GM23338 (cell line): ENCODE measurements around the gene RNF223. TPM values are rescaled to one million over a fixed set of nuclear protein-coding genes. Genes with fewer than 3 reads are reported as not detected.

ENCODE experiments used
- ATAC-seq: fragments of 200-7000 bp; cut with Tn5 transposase; 3 replicates; pipeline ENCODE4 v1.9.1; 2020
- DNase-seq: peaks from one replicate; pipeline ENCODE4 v3.0.0-alpha.2; 2015; ENCODE audit warnings: low spot score
- H2AFZ ChIP-seq: fragments of 200-600 bp; sonication (generic); 2 replicates; pipeline ENCODE4 v1.8.0; 2016; ENCODE audit warnings: antibody characterized with exemption, mild to moderate bottlenecking, moderate library complexity
- H3F3A ChIP-seq: fragments of 200-600 bp; sonication (generic); replicated peaks from 2 replicates; pipeline ENCODE4 v1.8.0; 2017; ENCODE audit warnings: antibody characterized with exemption, mixed run types, low read depth
- H3K27ac ChIP-seq: fragments of 200-600 bp; sonication (generic); 2 replicates; pipeline ENCODE4 v1.6.1; 2016; ENCODE audit warnings: low read depth
- H3K27me3 ChIP-seq: fragments of 200-600 bp; sonication (generic); 2 replicates; pipeline ENCODE4 v1.8.0; 2016; ENCODE audit warnings: mild to moderate bottlenecking, mixed run types, moderate library complexity; ENCODE audit not compliant: insufficient read depth
- H3K36me3 ChIP-seq: fragments of 200-600 bp; sonication (generic); 2 replicates; pipeline ENCODE4 v1.8.0; 2016; ENCODE audit warnings: mild to moderate bottlenecking; ENCODE audit not compliant: insufficient read depth
- H3K4me1 ChIP-seq: fragments of 200-600 bp; sonication (generic); 2 replicates; pipeline ENCODE4 v1.8.0; 2016; ENCODE audit warnings: mild to moderate bottlenecking, moderate library complexity; ENCODE audit not compliant: insufficient read depth
- H3K4me2 ChIP-seq: fragments of 200-600 bp; sonication (generic); 2 replicates; pipeline ENCODE4 v1.7.1; 2017; ENCODE audit warnings: mixed run types
- H3K4me3 ChIP-seq: fragments of 200-600 bp; sonication (generic); 2 replicates; pipeline ENCODE4 v1.6.1; 2016; ENCODE audit warnings: mixed run types
- H3K79me2 ChIP-seq: fragments of 200-600 bp; sonication (generic); replicated peaks from 2 replicates; pipeline ENCODE4 v1.8.0; 2017; ENCODE audit warnings: mild to moderate bottlenecking; ENCODE audit not compliant: insufficient read depth
- H3K9me2 ChIP-seq: fragments of 200-600 bp; sonication (generic); 2 replicates; pipeline ENCODE4 v1.8.0; 2017; ENCODE audit not compliant: insufficient read depth
- H4K20me1 ChIP-seq: fragments of 200-600 bp; sonication (generic); replicated peaks from 2 replicates; pipeline ENCODE4 v1.8.0; 2017; ENCODE audit warnings: mild to moderate bottlenecking; ENCODE audit not compliant: insufficient read depth
- H3K27ac Mint-ChIP-seq: 2 replicates; pipeline ENCODE4 v1.8.0; 2020; ENCODE audit warnings: inconsistent platforms, mild to moderate bottlenecking, moderate library complexity, mixed read lengths
- H3K27me3 Mint-ChIP-seq: 3 replicates; pipeline ENCODE4 v1.8.0; 2022; ENCODE audit warnings: low read depth, mild to moderate bottlenecking, moderate library complexity, mixed read lengths, inconsistent platforms; ENCODE audit not compliant: insufficient read depth, poor library complexity
- H3K36me3 Mint-ChIP-seq: 3 replicates; pipeline ENCODE4 v1.8.0; 2021; ENCODE audit warnings: low read depth, mild to moderate bottlenecking, inconsistent platforms, moderate library complexity, mixed read lengths
- H3K4me1 Mint-ChIP-seq: 3 replicates; pipeline ENCODE4 v1.8.0; 2020; ENCODE audit warnings: mild to moderate bottlenecking, inconsistent platforms, mixed read lengths
- H3K4me3 Mint-ChIP-seq: 3 replicates; pipeline ENCODE4 v1.8.0; 2021; ENCODE audit warnings: moderate library complexity, mild to moderate bottlenecking, inconsistent platforms, mixed read lengths
- H3K9me3 Mint-ChIP-seq: 3 replicates; pipeline ENCODE4 v1.8.0; 2020; ENCODE audit warnings: moderate library complexity, mild to moderate bottlenecking, inconsistent platforms, mixed read lengths
- CREB1 ChIP-seq: fragments of 250-450 bp; sonication (Bioruptor Pico); IDR thresholded peaks from 2 replicates; pipeline ENCODE4 v1.5.0; 2020; ENCODE audit warnings: low read depth, mild to moderate bottlenecking, moderate library complexity
- EZH2 ChIP-seq: fragments of 200-600 bp; sonication (generic); IDR thresholded peaks from one replicate; pipeline ENCODE4 v1.8.0; 2017; ENCODE audit warnings: antibody characterized with exemption, mild to moderate bottlenecking, low read depth; ENCODE audit not compliant: unreplicated experiment
- EZH2phosphoT487 ChIP-seq: fragments of 200-600 bp; sonication (generic); IDR thresholded peaks from one replicate; pipeline ENCODE4 v1.8.1; 2018; ENCODE audit warnings: antibody characterized with exemption; ENCODE audit not compliant: unreplicated experiment
- JUNB ChIP-seq: IDR thresholded peaks from one replicate; pipeline ENCODE4 v1.6.1; 2016; ENCODE audit warnings: antibody characterized with exemption; ENCODE audit not compliant: unreplicated experiment
- NANOG ChIP-seq: IDR thresholded peaks from 2 replicates; pipeline ENCODE4 v1.6.1; 2016; ENCODE audit warnings: antibody characterized with exemption, borderline replicate concordance
- POLR2AphosphoS5 ChIP-seq: IDR thresholded peaks from 2 replicates; pipeline ENCODE4 v1.6.1; 2016; ENCODE audit warnings: antibody characterized with exemption, low read depth
- STAT1 ChIP-seq: IDR thresholded peaks from one replicate; pipeline ENCODE4 v1.6.1; 2016; ENCODE audit warnings: antibody characterized with exemption; ENCODE audit not compliant: unreplicated experiment
- ZNF114 ChIP-seq: fragments of 250-450 bp; sonication (Bioruptor Pico); IDR thresholded peaks from 2 replicates; pipeline ENCODE4 v1.5.0; 2020; ENCODE audit warnings: mild to moderate bottlenecking, moderate library complexity
- ZNF331 ChIP-seq: fragments of 250-450 bp; sonication (Bioruptor Pico); IDR thresholded peaks from 2 replicates; pipeline ENCODE4 v1.5.0; 2020; ENCODE audit warnings: low read depth, mild to moderate bottlenecking, moderate library complexity
- polyA plus RNA-seq: library from polyadenylated mRNA; unstranded; fragments of >200 nt; fragmentation: Nextera tagmentation; extraction: Ambion mirVana; gene quantifications from 2 replicates; pipeline ENCODE4 v1.2.1, GENCODE V29; 2016
- total RNA-seq: library from RNA; depleted of rRNA; stranded (reverse); fragments of >200 nt; shearing (Covaris generic); gene quantifications from 2 replicates; pipeline ENCODE4 v1.2.3, GENCODE V29; 2014
- TF ChIP-seq, protein P1 (sequence below): IDR thresholded peaks from 2 replicates; pipeline ENCODE4 v1.6.1; 2016; ENCODE audit warnings: antibody characterized with exemption
- TF ChIP-seq, protein P2 (sequence below), 2 experiments: fragments of 200-600 bp in 1 of 2; sonication (generic) in 1 of 2; conservative IDR thresholded peaks; 2 replicates each; pipeline versions ENCODE4 v1.5.1 to v1.6.1; 2016 to 2017; ENCODE audit warnings: antibody characterized with exemption in 2 of 2, low read depth in 2 of 2, mild to moderate bottlenecking in 2 of 2, moderate library complexity in 1 of 2

Gene RNF223
- total and polyA plus RNA-seq, 2 experiments from 2014 or later: not detected

DNA sequence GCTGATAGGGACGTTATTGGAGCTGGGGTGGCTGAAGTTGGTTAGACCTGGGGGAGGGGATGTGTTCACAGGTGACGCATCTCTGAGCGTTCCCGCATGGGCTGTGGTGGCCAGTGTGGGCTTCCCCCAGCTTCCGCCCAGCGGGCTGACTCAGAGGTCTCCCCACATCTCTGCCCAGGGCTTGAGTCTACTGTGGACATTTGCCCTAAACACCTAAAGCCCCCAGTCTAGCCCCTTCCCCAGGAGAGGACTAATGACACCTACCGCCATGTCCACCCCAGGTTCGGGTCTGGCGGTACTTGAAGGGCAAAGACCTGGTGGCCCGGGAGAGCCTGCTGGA lies 52.2 kb downstream of the RNF223 start:
- H3K9me2 ChIP-seq: no peaks in the 10 kb centered on the region
- peak overlapping the region; percentile 68; the same call in 1 of the 2 replicates for H3K4me3 ChIP-seq
- no peaks in the 10 kb centered on the region for H3K36me3 ChIP-seq
- peaks cover 47% of the 10 kb centered on the region for H3K4me1 ChIP-seq
- no peak overlapping the region for H3K27ac Mint-ChIP-seq
- H3K27ac ChIP-seq: no peak overlapping the region
- ATAC-seq (no peak), DNase-seq (no peak)
- H3K9me3 Mint-ChIP-seq: no peaks in the 10 kb centered on the region
- 0 out of 2 replicates have a peak, but pooled peaks cover 5% of the 10 kb centered on the region for H3K79me2 ChIP-seq
- no peak overlapping the region for H2AFZ ChIP-seq
- peaks cover 4% of the 10 kb centered on the region; the same call in 1 of the 2 replicates for H4K20me1 ChIP-seq
- H3K27me3 ChIP-seq: peaks cover 2% of the 10 kb centered on the region; the same call in 1 of the 2 replicates
- H3K4me2 ChIP-seq: peak overlapping the region; percentile 94
- H3K4me1 Mint-ChIP-seq: peaks cover 34% of the 10 kb centered on the region
- peaks cover 26% of the 10 kb centered on the region for H3K27me3 Mint-ChIP-seq
- H3K36me3 Mint-ChIP-seq: peaks cover 20% of the 10 kb centered on the region
- TF ChIP-seq ZNF114: no peak
- TF ChIP-seq, protein P1, sequence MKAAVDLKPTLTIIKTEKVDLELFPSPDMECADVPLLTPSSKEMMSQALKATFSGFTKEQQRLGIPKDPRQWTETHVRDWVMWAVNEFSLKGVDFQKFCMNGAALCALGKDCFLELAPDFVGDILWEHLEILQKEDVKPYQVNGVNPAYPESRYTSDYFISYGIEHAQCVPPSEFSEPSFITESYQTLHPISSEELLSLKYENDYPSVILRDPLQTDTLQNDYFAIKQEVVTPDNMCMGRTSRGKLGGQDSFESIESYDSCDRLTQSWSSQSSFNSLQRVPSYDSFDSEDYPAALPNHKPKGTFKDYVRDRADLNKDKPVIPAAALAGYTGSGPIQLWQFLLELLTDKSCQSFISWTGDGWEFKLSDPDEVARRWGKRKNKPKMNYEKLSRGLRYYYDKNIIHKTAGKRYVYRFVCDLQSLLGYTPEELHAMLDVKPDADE: no peak
- TF ChIP-seq EZH2: no peak
- TF ChIP-seq, protein P2, sequence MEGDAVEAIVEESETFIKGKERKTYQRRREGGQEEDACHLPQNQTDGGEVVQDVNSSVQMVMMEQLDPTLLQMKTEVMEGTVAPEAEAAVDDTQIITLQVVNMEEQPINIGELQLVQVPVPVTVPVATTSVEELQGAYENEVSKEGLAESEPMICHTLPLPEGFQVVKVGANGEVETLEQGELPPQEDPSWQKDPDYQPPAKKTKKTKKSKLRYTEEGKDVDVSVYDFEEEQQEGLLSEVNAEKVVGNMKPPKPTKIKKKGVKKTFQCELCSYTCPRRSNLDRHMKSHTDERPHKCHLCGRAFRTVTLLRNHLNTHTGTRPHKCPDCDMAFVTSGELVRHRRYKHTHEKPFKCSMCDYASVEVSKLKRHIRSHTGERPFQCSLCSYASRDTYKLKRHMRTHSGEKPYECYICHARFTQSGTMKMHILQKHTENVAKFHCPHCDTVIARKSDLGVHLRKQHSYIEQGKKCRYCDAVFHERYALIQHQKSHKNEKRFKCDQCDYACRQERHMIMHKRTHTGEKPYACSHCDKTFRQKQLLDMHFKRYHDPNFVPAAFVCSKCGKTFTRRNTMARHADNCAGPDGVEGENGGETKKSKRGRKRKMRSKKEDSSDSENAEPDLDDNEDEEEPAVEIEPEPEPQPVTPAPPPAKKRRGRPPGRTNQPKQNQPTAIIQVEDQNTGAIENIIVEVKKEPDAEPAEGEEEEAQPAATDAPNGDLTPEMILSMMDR (conservative IDR thresholded peaks at IDR 0.05; ENCODE audit: low read depth in 2 of 2): no peak
- no peak for TF ChIP-seq CREB1 (CRISPR knock-in tag)
- no peak for TF ChIP-seq ZNF331 (CRISPR knock-in tag)
- TF ChIP-seq EZH2phosphoT487: no peak
- TF ChIP-seq JUNB: no peak
- TF ChIP-seq STAT1: no peak
- TF ChIP-seq POLR2AphosphoS5: no peak
- H3F3A ChIP-seq: no peaks in the 10 kb centered on the region
- peak overlapping the region; percentile 67; the same call in 1 of the 3 replicates for H3K4me3 Mint-ChIP-seq

DNA sequence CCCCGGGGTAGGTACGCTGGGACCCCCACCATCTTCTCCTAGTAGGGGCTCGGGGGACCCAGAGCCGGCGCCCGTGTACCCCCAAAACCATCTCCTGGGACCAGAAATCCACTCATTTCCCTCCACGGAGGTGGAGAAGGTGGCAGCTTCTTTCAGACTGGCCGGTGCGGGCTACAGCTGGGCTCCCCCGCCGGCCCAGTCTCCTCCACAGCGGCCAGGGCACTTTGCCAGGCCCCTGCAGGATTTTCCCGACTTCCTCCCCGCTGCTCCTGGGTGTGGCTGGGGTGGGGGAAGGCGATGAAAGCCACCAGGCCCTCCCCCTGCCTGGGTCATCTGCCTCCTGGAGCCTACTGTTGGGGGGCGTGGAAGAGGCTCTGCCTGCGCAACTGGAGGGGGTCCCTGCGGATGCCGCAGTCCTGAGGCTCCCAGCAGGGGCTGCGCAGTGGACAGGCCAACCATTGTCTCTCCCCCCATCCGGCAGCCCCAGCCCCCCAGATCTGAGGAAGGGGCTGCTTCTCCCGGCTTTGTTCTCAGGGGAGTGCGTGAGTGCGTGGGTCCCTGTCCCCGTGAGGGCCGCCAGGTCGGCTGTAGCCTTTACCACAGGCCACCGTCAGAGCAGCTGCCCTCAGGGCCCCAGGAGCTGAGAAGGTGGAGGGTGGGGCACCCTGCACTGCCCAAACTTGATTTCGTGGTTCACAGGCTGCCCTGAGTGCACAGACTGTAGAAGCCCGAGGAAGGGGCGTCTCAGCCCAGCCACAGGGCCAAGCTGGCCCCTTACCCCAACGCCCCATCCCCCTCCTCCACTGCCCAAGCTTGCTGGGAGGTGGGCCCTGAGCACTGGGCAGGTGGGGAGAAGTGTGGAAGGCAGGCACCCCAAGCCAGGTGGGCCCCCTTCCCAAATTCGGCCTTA lies 52.8 kb downstream of the RNF223 start:
- ATAC-seq: peak; percentile 3; the same call in 2 of the 3 replicates
- no peak for TF ChIP-seq ZNF331 (CRISPR knock-in tag)
- TF ChIP-seq, protein P1: no peak
- TF ChIP-seq CREB1 (CRISPR knock-in tag): no peak
- TF ChIP-seq EZH2phosphoT487: no peak
- TF ChIP-seq ZNF114: no peak
- no peak for TF ChIP-seq POLR2AphosphoS5
- TF ChIP-seq NANOG: no peak

More for the DNA sequence above, 52.8 kb downstream of the RNF223 start:
- Histone ChIP-seq H3K9me2 (no peaks in the 10 kb centered on the region), H3K27me3 (peaks cover 2% of the 10 kb centered on the region; the same call in 1 of the 2 replicates), H2AFZ (no peak overlapping the region), H3K4me2 (peak overlapping the region; percentile 94), H4K20me1 (peaks cover 4% of the 10 kb centered on the region; the same call in 1 of the 2 replicates), H3K4me3 (peak overlapping the region; percentile 68), H3F3A (no peaks in the 10 kb centered on the region), H3K79me2 (0 out of 2 replicates have a peak, but pooled peaks cover 5% of the 10 kb centered on the region), H3K4me1 (peaks cover 45% of the 10 kb centered on the region), H3K27ac (no peak overlapping the region), H3K36me3 (no peaks in the 10 kb centered on the region)
- Mint-ChIP-seq H3K36me3 (peaks cover 20% of the 10 kb centered on the region), H3K9me3 (no peaks in the 10 kb centered on the region), H3K27ac (no peak overlapping the region), H3K27me3 (peaks cover 23% of the 10 kb centered on the region), H3K4me1 (peaks cover 34% of the 10 kb centered on the region), H3K4me3 (peak overlapping the region; percentile 67)
- DNase-seq: peak; percentile 41
